HepG2 (cell line): ENCODE results near the gene NAGK. TPM values are rescaled to one million over a fixed set of nuclear protein-coding genes. Genes with fewer than 3 reads are reported as not detected.

ENCODE experiments used
- ATAC-seq: fragments of 200-7000 bp; cut with Tn5 transposase; 3 replicates; pipeline ENCODE4 v1.9.1; 2020; ENCODE audit warnings: mild to moderate bottlenecking, moderate library complexity
- BruUV-seq: library from RNA; stranded (reverse); fragments of 400-500 nt; replicated peaks from 2 replicates; lab custom pipeline; 2021; lab: Mats Ljungman, UMichigan
- CTCF ChIA-PET: fragments of 300-600 bp; formaldehyde crosslinking; extraction: SDS; loops from one replicate; lab custom pipeline; 2021; ENCODE audit warnings: low total read pairs, inconsistent platforms, low intra/inter-chr PET ratio; lab: Yijun Ruan, JAX
- POLR2A ChIA-PET: fragments of 350-600 bp; sonication (Branson Sonifier 250); formaldehyde crosslinking; loops from one replicate; lab custom pipeline; 2020; ENCODE audit warnings: antibody characterized with exemption, inconsistent platforms; lab: Yijun Ruan, JAX
- DNase-seq: peaks from one replicate; pipeline ENCODE4 v3.0.0-alpha.2; 2015; ENCODE audit warnings: low spot score
- FAIRE-seq: peaks from 3 replicates; lab custom pipeline; 2011; peaks lifted over from hg19 to GRCh38; lab: Jason Lieb, UNC
- H2AFZ ChIP-seq: one replicate; pipeline ENCODE4 v1.6.1; 2011; ENCODE audit warnings: low read length, inconsistent platforms
- H3K27ac ChIP-seq: fragments of 300-600 bp; 3 replicates; pipeline ENCODE4 v1.8.0; 2011; ENCODE audit warnings: mixed run types, mild to moderate bottlenecking, mixed read lengths, low read length, inconsistent platforms; ENCODE audit not compliant: insufficient read depth; ENCODE audit errors: extremely low read length
- H3K27me3 ChIP-seq, 2 experiments: fragments of 200-600 bp in 1 of 2; 2 replicates in 1 of 2; 3 replicates in 1 of 2; pipeline versions ENCODE4 v1.6.0 to v1.8.0; 2011; ENCODE audit warnings: low read length in 2 of 2, mild to moderate bottlenecking in 2 of 2, moderate library complexity in 2 of 2, inconsistent platforms in 1 of 2; ENCODE audit not compliant: insufficient read depth in 2 of 2, control insufficient read depth in 1 of 2
- H3K36me3 ChIP-seq, 2 experiments: fragments of 200-600 bp in 1 of 2; replicated peaks in 1 of 2; 2 replicates in 1 of 2; 3 replicates in 1 of 2; pipeline versions ENCODE4 v1.5.1 to v1.8.0; 2011; ENCODE audit warnings: low read length in 2 of 2, inconsistent platforms in 1 of 2; ENCODE audit not compliant: insufficient read depth in 2 of 2, control insufficient read depth in 1 of 2
- H3K4me1 ChIP-seq: 2 replicates; pipeline ENCODE4 v1.5.1; 2012; ENCODE audit warnings: low read length, inconsistent platforms; ENCODE audit not compliant: insufficient read depth
- H3K4me2 ChIP-seq: 2 replicates; pipeline ENCODE4 v1.6.0; 2011; ENCODE audit warnings: low read depth, low read length, inconsistent platforms
- H3K4me3 ChIP-seq, 3 experiments: fragments of 200-600 bp in 1 of 3; sonication (generic), shearing (Covaris generic) in 1 of 3; replicated peaks in 1 of 3; 2 replicates each; pipeline ENCODE4 v1.5.1; 2011 to 2016; ENCODE audit warnings: low read length in 3 of 3, inconsistent platforms in 2 of 3, low read depth in 2 of 3, mild to moderate bottlenecking in 2 of 3, control low read depth in 1 of 3, mixed read lengths in 1 of 3; ENCODE audit not compliant: insufficient read depth in 1 of 3
- H3K79me2 ChIP-seq: one replicate; pipeline ENCODE4 v1.6.1; 2011; ENCODE audit warnings: low read length, inconsistent platforms; ENCODE audit not compliant: insufficient read depth
- H3K9ac ChIP-seq: 2 replicates; pipeline ENCODE4 v1.6.0; 2011; ENCODE audit warnings: mild to moderate bottlenecking, low read depth, low read length, inconsistent platforms; ENCODE audit not compliant: insufficient read depth
- H3K9me3 ChIP-seq: 2 replicates; pipeline ENCODE4 v1.5.1; 2012; ENCODE audit warnings: mild to moderate bottlenecking, low read length
- H4K20me1 ChIP-seq: 2 replicates; pipeline ENCODE4 v1.6.0; 2011; ENCODE audit warnings: inconsistent platforms, mild to moderate bottlenecking, low read length, moderate library complexity; ENCODE audit not compliant: insufficient read depth
- CTCF ChIP-seq: sonication (generic); formaldehyde crosslinking; IDR thresholded peaks from 2 replicates; pipeline ENCODE4 v1.5.0; 2020; ENCODE audit warnings: mild to moderate bottlenecking, missing genetic modification reagents, moderate library complexity
- ETV6 ChIP-seq: sonication (generic); formaldehyde crosslinking; conservative IDR thresholded peaks from 2 replicates; pipeline ENCODE4 v1.4.0; 2020; ENCODE audit warnings: missing genetic modification reagents
- FOXK1 ChIP-seq: sonication (generic); formaldehyde crosslinking; IDR thresholded peaks from 2 replicates; pipeline ENCODE4 v1.4.0; 2020; ENCODE audit warnings: low read depth, missing genetic modification reagents, borderline replicate concordance
- GABPA ChIP-seq, 2 experiments: IDR thresholded peaks; 2 replicates each; pipeline ENCODE4 v1.6.1; 2011 to 2016; ENCODE audit warnings: low read depth in 2 of 2, low read length in 1 of 2, missing biosample characterization in 1 of 2, missing genetic modification characterization in 1 of 2
- HIVEP1 ChIP-seq: sonication (generic); formaldehyde crosslinking; IDR thresholded peaks from 2 replicates; pipeline ENCODE4 v1.4.0; 2020; ENCODE audit warnings: mild to moderate bottlenecking, missing genetic modification reagents
- HMG20B ChIP-seq: conservative IDR thresholded peaks from 2 replicates; pipeline ENCODE4 v1.6.1; 2016; ENCODE audit warnings: missing genetic modification reagents, missing compliant biosample characterization
- HMGXB4 ChIP-seq, 2 experiments: sonication (generic) in 1 of 2; formaldehyde crosslinking in 1 of 2; IDR thresholded peaks; 2 replicates each; pipeline versions ENCODE4 v1.4.0 to v1.6.1; 2018 to 2020; ENCODE audit warnings: missing genetic modification reagents in 2 of 2, borderline replicate concordance in 1 of 2, low read depth in 1 of 2, mild to moderate bottlenecking in 1 of 2, missing biosample characterization in 1 of 2
- LBX2 ChIP-seq: sonication (generic); formaldehyde crosslinking; IDR thresholded peaks from 2 replicates; pipeline ENCODE4 v1.5.0; 2020; ENCODE audit warnings: missing genetic modification reagents, mild to moderate bottlenecking, borderline replicate concordance
- MIER3 ChIP-seq: IDR thresholded peaks from 2 replicates; pipeline ENCODE4 v1.6.1; 2016; ENCODE audit warnings: missing compliant biosample characterization, borderline replicate concordance
- MXI1 ChIP-seq: IDR thresholded peaks from 3 replicates; pipeline ENCODE4 v1.6.1; 2012; ENCODE audit warnings: low read depth, low read length, inconsistent platforms, borderline replicate concordance
- NCOA5 ChIP-seq: sonication (generic); formaldehyde crosslinking; IDR thresholded peaks from 2 replicates; pipeline ENCODE4 v1.4.0; 2020; ENCODE audit warnings: missing genetic modification reagents
- NFE2 ChIP-seq: sonication (generic); formaldehyde crosslinking; IDR thresholded peaks from 2 replicates; pipeline ENCODE4 v1.4.0; 2020; ENCODE audit warnings: missing genetic modification reagents
- PLRG1 ChIP-seq: fragments of 450-650 bp; conservative IDR thresholded peaks from 2 replicates; pipeline ENCODE4 v1.6.1; 2016
- RAD21 ChIP-seq: fragments of 450-650 bp; formaldehyde crosslinking; IDR thresholded peaks from 2 replicates; pipeline ENCODE4 v1.5.0; 2020; ENCODE audit warnings: mild to moderate bottlenecking
- TEAD3 ChIP-seq: optimal IDR thresholded peaks from 2 replicates; pipeline ENCODE3; 2016; ENCODE audit warnings: borderline replicate concordance
- USF2 ChIP-seq, 2 experiments: sonication (generic) in 1 of 2; formaldehyde crosslinking in 1 of 2; IDR thresholded peaks; 2 replicates each; pipeline versions ENCODE4 v1.5.1 to v1.6.1; 2011 to 2020; ENCODE audit warnings: borderline replicate concordance in 1 of 2, low read depth in 1 of 2, low read length in 1 of 2, mild to moderate bottlenecking in 1 of 2, missing genetic modification reagents in 1 of 2, moderate library complexity in 1 of 2
- WGBS: methylation state at CpG from one replicate; pipeline ENCODE4 v1.1.6; 2017; ENCODE audit warnings: low lambda C conversion rate; 5-methylcytosine and 5-hydroxymethylcytosine counted together
- in situ Hi-C: cut with HindIII; loops from 2 replicates; pipeline ENCODE4 v1.10.0; 2017; ENCODE audit warnings: low pct_unique_long_range_greater_than_20kb; ENCODE audit not compliant: extremely low pct_ligation_motif_present
- intact Hi-C: fragments of 100-400 bp; cut with micrococcal nuclease; formaldehyde crosslinking; loops from one replicate; pipeline ENCODE4 v1.10.0; 2022; ENCODE audit not compliant: unreplicated experiment
- polyA plus RNA-seq, 8 experiments: library from polyadenylated mRNA; depleted of rRNA in 3 of 8; stranded (reverse) in 7 of 8; unstranded in 1 of 8; fragments of >200 nt; fragmentation: Illumina TruSeq in 4 of 8; extraction: Trizol in 4 of 8; gene quantifications; 2 replicates each; pipeline versions ENCODE4 v1.2.1 to v1.2.3, GENCODE V29; 2011 to 2016; ENCODE audit warnings: low read depth in 4 of 8, missing spikeins in 1 of 8, mixed read lengths in 1 of 8; ENCODE audit not compliant: insufficient read depth in 1 of 8
- total RNA-seq, 5 experiments: library from RNA; depleted of rRNA; stranded (reverse); fragments of >200 nt; fragmentation: Illumina TruSeq; extraction: Trizol; gene quantifications; 2 replicates each; pipeline ENCODE4 v1.2.3, GENCODE V29; 2016; ENCODE audit warnings: low read depth in 1 of 5

NAGK gene
- total and polyA plus RNA-seq, 2 of the 13 experiments (the other 11 are each of a cell fraction or from before 2014, with no cell fraction given): 24.4 to 35.2 TPM

- Histone ChIP-seq H3K4me1 (peaks cover 45% of the 10 kb centered on the region), H3K27me3 (0 out of 5 replicates have a peak, but pooled peaks cover 0 to 7% of the 10 kb centered on the region in 2 experiments), H4K20me1 (no peaks in the 10 kb centered on the region), H3K9ac (no peak overlapping the region), H3K36me3 (no peaks in the 10 kb centered on the region), H3K4me2 (no peak overlapping the region), H2AFZ (no peak overlapping the region), H3K79me2 (no peaks in the 10 kb centered on the region), H3K27ac (no peak overlapping the region), H3K4me3 (no peak overlapping the region), H3K9me3 (no peaks in the 10 kb centered on the region)
- BruUV-seq: no TSS peak
- DNase-seq (peak; percentile 57), FAIRE-seq (peak; percentile 83), ATAC-seq (peak; percentile 76)
- 2% methylated on average over 3 of the region's 3 CpGs for WGBS
- in situ Hi-C loops: loop anchor here (5.0 kb wide), 1 partner anchor 57 kb away; no protein-coding TSS in a partner anchor
- CTCF ChIA-PET: interaction anchor here (0.7 to 2.7 kb wide), 2 partner anchors 54 to 91 kb away, joined by 4 to 24 read pairs; no protein-coding TSS in a partner anchor
- intact Hi-C loops: loop anchor here (1.0 kb wide), 2 partner anchors 30 to 55 kb away; partner anchors contain the start of genes MCEE and MPHOSPH10
- POLR2A ChIA-PET: interaction anchor here (1.1 to 3.6 kb wide), 2 partner anchors 30 to 32 kb away, joined by 13 to 25 read pairs; partner anchors contain the start of genes MCEE, MPHOSPH10 and NAGK
- TF ChIP-seq RAD21 (CRISPR knock-in tag): peak; percentile 72
- TF ChIP-seq FOXK1 (CRISPR knock-in tag): peak; percentile 65; the same call in 1 of the 2 replicates
- no peak for TF ChIP-seq GABPA (IDR thresholded peaks at IDR 0.05; ENCODE audit: low read depth, low read length)
- peak; percentile 8; the same call in 1 of the 2 replicates for TF ChIP-seq GABPA (CRISPR knock-in tag; IDR thresholded peaks at IDR 0.05; ENCODE audit: low read depth)
- peak; percentile 9 for TF ChIP-seq TEAD3
- no peak for TF ChIP-seq HIVEP1
- TF ChIP-seq MXI1: peak; percentile 19; the same call in 1 of the 3 replicates
- no peak for TF ChIP-seq USF2 (IDR thresholded peaks at IDR 0.05; ENCODE audit: low read depth, low read length)
- no peak for TF ChIP-seq USF2 (CRISPR knock-in tag; IDR thresholded peaks at IDR 0.05; ENCODE audit: borderline replicate concordance)
- TF ChIP-seq NFE2: no peak
- TF ChIP-seq ETV6 (CRISPR knock-in tag): no peak
- TF ChIP-seq PLRG1: no peak
- TF ChIP-seq HMG20B (CRISPR knock-in tag): no peak
- TF ChIP-seq CTCF (CRISPR knock-in tag): peak; percentile 83
- TF ChIP-seq NCOA5 (CRISPR knock-in tag): no peak
- 0 out of 2 replicates have a peak, but pooled peaks have one; percentile 63 for TF ChIP-seq MIER3 (CRISPR knock-in tag)
- no peak for TF ChIP-seq LBX2 (CRISPR knock-in tag)
- peak in 1 of 2 experiments; percentile 50; a peak in 2 of 4 replicates for TF ChIP-seq HMGXB4 (CRISPR knock-in tag; IDR thresholded peaks at IDR 0.05; ENCODE audit: borderline replicate concordance in 1 of 2, low read depth in 1 of 2)
These were observed 31.9 kb downstream of the NAGK start for GRCh38 chr2:71100195-71100964.
